AG04449 (cell line): ENCODE data around the gene CHAF1B.
A peak's percentile ranks its signal among the peaks of the same experiment; 100 is the strongest.
"Not testable (repeated sequence)": the region's sequence is repeated elsewhere in the genome, so short reads cannot be mapped to it uniquely, and the experiment has no call there.

Experiments
- CTCF ChIA-PET: fragments of 350-600 bp; formaldehyde crosslinking; extraction: SDS; loops from one replicate; lab custom pipeline; 2021; ENCODE audit warnings: antibody characterized with exemption; lab: Yijun Ruan, JAX
- POLR2A ChIA-PET: fragments of 400-600, 350-600 bp; formaldehyde crosslinking; extraction: SDS; loops from one replicate; lab custom pipeline; 2020; ENCODE audit warnings: antibody characterized with exemption, inconsistent platforms; lab: Yijun Ruan, JAX
- DNase-seq: peaks from one replicate; pipeline ENCODE4 v3.0.0-alpha.2; 2010; ENCODE audit warnings: low read depth, low spot score
- H3K4me3 ChIP-seq: 2 replicates; pipeline ENCODE4 v1.5.1; 2011; ENCODE audit warnings: low read depth, mild to moderate bottlenecking, control low read depth, low read length
- TF ChIP-seq, protein P1 (sequence below): IDR thresholded peaks from one replicate; pipeline ENCODE4 v1.5.1; 2011; ENCODE audit warnings: mild to moderate bottlenecking, moderate library complexity, low read length, control low read depth, inconsistent platforms; ENCODE audit not compliant: insufficient read depth; ENCODE audit errors: missing control alignments

CHAF1B gene

DNA sequence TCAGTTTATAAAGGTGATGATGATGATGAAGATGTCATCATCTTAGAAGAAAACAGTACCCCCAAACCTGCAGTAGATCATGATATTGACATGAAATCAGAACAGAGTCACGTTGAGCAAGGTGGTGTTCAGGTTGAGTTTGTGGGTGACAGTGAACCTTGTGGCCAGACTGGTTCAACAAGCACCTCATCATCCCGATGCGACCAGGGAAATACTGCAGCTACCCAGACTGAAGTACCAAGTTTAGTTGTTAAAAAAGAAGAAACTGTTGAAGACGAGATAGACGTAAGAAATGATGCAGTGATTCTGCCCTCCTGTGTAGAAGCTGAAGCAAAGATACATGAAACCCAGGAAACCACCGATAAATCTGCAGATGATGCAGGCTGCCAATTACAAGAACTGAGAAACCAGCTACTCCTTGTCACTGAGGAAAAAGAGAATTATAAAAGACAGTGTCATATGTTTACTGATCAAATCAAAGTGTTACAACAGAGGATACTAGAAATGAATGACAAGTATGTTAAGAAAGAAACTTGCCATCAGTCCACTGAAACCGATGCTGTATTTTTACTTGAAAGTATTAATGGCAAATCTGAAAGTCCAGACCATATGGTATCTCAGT is 16.0 kb upstream of the CHAF1B start:
- no peak for DNase-seq
- CTCF ChIA-PET, result no interaction called here
- TF ChIP-seq, protein P1, sequence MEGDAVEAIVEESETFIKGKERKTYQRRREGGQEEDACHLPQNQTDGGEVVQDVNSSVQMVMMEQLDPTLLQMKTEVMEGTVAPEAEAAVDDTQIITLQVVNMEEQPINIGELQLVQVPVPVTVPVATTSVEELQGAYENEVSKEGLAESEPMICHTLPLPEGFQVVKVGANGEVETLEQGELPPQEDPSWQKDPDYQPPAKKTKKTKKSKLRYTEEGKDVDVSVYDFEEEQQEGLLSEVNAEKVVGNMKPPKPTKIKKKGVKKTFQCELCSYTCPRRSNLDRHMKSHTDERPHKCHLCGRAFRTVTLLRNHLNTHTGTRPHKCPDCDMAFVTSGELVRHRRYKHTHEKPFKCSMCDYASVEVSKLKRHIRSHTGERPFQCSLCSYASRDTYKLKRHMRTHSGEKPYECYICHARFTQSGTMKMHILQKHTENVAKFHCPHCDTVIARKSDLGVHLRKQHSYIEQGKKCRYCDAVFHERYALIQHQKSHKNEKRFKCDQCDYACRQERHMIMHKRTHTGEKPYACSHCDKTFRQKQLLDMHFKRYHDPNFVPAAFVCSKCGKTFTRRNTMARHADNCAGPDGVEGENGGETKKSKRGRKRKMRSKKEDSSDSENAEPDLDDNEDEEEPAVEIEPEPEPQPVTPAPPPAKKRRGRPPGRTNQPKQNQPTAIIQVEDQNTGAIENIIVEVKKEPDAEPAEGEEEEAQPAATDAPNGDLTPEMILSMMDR, result no peak
- POLR2A ChIA-PET, result no interaction called here
- no peak overlapping the region for H3K4me3 ChIP-seq

DNA sequence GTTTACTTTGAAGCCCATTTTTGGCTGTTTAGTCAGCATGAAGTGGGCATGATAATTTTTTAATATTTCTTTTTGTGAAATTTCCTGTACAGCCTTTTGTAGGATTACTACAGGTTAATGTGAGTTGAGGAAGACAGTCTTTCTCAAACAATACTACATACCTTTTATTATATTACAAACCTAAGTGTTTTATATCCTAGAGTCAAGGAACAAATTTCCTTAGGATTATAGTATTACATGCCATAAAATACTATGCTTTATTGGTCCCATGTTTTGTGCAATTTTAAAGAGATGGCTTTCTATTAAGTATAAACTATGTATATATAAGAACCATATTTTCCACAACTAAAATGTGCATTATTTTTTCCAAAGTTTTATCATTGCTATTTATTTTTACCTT is 9.2 kb upstream of the CHAF1B start:
- H3K4me3 ChIP-seq, result no peak overlapping the region
- TF ChIP-seq, protein P1, result no peak
- ChIA-PET CTCF (no interaction called here), POLR2A (no interaction called here)
- DNase-seq, result no peak

DNA sequence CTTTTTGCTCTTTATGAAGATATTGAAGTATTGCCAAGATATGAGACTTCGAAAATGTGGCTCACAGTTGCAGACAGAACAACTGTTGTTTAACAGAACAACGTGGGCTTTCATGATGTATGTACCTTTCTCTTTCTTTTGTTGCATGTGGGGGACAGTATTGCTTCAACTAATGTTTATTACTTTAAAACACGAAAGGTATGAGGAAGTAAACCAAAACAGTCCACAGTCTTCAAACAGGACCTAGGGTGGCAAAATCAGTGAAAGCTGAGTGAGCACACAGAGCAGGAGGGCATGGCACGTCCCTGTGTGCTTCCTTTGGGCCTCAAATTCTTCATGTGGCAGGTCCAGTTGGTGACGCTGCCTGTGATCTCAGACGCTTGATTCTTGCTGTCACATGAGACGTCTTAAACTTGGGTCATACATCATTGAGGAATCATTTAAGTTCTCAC is 7.8 kb upstream of the CHAF1B start:
- POLR2A ChIA-PET, result no interaction called here
- TF ChIP-seq, protein P1, result no peak
- DNase-seq, result no peak

DNA sequence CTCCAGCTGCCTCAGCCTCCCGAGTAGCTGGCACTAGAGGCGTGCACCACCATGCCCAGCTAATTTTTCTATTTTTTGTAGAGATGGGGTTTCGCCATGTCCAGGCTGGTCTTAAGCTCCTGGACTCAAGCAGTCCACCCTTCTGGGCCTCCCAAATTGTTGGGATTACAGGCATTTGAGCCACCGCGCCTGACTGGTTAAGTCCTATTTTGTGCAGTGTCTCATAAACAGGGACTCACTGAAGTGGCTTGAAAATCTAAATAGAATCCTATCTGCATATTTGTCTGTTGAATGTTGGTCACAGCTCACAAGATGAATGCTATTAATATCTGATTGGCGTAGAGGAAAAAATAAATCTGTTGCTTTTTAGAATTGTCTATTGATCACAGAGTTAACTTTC is 5.9 kb upstream of the CHAF1B start:
- H3K4me3 ChIP-seq, result no peak overlapping the region
- ChIA-PET CTCF (no interaction called here), POLR2A (no interaction called here)
- no peak for DNase-seq
- TF ChIP-seq, protein P1, result no peak

More for the DNA sequence above, 7.8 kb upstream of the CHAF1B start:
- no peak overlapping the region for H3K4me3 ChIP-seq
- CTCF ChIA-PET, result no interaction called here

DNA sequence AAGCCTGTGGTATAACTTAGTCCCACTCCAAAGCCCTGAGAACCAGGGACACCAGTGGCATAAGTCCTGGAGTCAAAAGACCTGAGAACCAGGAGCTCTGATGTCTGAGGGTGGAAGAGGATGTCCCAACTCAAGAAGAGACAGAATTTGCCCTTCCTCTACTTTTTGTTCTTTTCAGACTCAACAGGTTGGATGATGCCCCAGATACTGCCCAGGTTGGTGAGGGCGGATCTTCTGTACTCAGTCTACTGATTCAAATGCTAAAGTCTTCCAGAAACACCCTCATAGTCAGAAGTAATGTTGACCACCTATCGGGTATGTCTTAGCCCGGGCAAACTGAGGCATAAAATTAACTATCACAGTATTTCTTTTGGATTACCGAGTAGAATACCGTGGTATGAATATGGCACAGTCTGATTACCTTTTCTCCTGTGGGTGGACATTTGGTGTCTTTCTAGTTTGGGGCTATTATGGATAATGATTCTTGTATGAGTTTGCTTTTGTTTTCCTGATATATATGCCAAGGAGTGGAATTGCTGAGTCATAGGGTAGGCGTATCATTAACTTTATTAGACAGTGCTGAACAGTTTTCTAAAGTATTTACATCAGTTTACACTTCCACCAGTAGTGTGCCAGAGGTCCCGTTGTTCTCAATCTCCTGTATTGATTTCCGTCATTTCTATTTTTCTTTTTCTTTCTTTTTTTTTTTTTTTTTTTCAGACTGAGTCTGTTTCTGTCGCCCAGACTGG is 3.2 kb upstream of the CHAF1B start:
- ChIA-PET CTCF (no interaction called here), POLR2A (interaction anchor here (0.6 kb wide), 1 partner anchor 69 kb away, joined by 4 read pairs; no protein-coding TSS in a partner anchor)
- H3K4me3 ChIP-seq, result no peak overlapping the region
- TF ChIP-seq, protein P1, result no peak
- no peak for DNase-seq

DNA sequence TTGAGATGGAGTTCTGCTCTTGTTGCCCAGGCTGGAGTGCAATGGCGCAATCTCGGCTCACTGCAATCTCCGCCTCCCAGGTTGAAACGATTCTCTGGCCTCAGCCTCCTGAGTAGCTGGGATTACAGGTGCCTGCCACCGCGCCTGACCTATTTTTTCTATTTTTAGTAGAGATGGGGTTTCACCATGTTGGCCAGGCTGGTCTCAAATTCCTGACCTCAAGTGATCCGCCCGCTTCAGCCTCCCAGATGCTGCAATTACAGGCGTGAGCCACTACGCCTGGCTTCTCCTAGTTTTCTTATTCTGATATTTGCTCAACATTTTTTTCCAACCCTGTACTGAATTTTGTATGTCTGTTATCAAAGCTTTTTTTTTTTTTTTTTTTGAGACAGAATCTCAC is 2.5 kb upstream of the CHAF1B start:
- H3K4me3 ChIP-seq, DNase-seq, POLR2A ChIA-PET: not testable (repeated sequence)
- CTCF ChIA-PET, result interaction anchor here (1.1 to 1.3 kb wide), 2 partner anchors 20 to 257 kb away, joined by 3 to 4 read pairs; no protein-coding TSS in a partner anchor

DNA sequence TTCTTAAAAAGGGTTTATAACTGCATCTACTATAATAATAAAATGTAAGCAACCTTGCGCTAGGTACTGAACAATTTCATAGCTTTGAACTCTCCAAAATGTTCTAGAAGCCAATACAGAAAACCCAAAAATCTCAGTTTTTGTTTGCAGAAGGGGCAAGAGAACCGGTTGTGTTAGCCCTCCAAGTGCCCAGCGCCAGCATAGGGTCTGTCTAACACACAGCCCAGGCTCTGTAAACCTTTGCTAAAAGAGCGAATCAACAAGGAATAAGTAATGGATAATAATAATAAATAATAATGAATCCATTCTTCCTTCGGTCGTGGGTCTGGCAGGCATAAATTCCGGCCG is 333 bp upstream of the CHAF1B start:
- no peak for DNase-seq
- CTCF ChIA-PET, result interaction anchor here (1.2 kb wide), 1 partner anchor 10 kb away, joined by 3 read pairs; no protein-coding TSS in a partner anchor
- POLR2A ChIA-PET, result no interaction called here
- TF ChIP-seq, protein P1, result no peak
- H3K4me3 ChIP-seq, result peak overlapping the region; percentile 63
